Endothelial cell of hepatic sinusoid (primary cell): ENCODE data around the gene MALRD1.

ENCODE experiments used
- in situ Hi-C: cut with HindIII; loops from 2 replicates; pipeline ENCODE4 v1.10.0; 2017; ENCODE audit warnings: low sequenced_read_pairs

MALRD1 gene

GRCh38 chr10:19098803-19099202, 50.2 kb downstream of the MALRD1 start:
- in situ Hi-C loops = no loop called here

DNA sequence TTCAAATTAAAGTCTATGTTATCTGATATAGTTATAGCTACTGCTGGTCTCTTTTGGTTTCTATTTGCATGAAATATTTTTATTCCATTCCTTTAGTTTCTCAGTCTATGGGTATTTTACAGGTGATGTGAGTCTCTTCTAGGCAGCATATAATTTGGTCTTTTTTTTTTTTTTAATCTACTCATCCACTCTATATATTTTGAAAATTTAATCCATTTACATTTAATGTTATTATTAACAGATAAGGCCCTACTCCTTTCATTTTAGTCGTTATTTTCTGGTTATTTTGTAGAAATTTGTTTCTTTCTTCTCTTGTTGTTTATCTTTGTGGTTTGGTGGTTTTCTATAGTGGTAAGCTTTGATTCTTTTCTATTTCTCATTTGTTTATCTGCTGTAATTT, 58.8 kb downstream of the MALRD1 start:
- in situ Hi-C loops = no loop called here

- in situ Hi-C loops = no loop called here
These were observed 63.1 kb downstream of the MALRD1 start for GRCh38 chr10:19111501-19112267.

- in situ Hi-C loops = no loop called here
These were observed 68.8 kb downstream of the MALRD1 start for GRCh38 chr10:19117438-19117837.

GRCh38 chr10:19119191-19119590, 70.6 kb downstream of the MALRD1 start:
- in situ Hi-C loops = no loop called here

GRCh38 chr10:19120381-19120908, 71.8 kb downstream of the MALRD1 start:
- in situ Hi-C loops = no loop called here

DNA sequence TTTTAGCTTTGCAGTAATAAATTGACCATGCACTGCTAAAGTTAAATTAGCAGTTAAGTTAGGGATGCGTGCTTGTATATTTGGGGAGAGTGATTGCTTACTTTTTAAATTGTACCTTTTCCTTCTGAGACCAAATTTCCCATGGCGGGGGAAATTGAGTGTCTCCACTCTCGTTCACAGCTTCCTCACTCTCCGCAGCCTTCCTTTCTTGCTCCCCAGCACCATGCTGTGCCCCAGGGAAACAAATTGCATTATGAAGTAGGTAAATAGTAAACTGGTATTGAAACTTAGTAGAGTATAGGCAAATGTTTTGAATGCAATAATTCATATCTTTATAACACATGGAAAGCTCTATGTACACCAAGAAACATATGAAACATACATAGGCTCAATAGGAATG, 85.4 kb downstream of the MALRD1 start:
- in situ Hi-C loops = no loop called here

DNA sequence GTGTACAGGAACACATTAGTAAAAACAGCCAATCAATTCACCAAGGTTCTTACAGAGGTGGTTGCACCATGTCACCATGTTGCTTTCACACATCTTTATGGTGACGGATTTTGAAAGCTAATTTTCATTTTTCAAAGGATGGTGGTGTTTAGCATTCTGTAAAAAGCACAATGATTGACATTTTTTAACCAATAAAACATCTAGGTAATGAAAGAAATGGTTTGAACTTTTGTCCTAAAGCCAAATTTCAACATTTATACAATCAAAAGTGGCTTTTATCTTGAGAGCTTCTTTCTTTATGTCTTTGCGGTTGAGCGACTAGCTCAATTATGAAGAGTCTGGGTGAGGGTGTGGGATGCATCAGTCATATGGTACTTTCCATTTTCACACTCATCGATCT, 94.4 kb downstream of the MALRD1 start:
- in situ Hi-C loops = no loop called here

DNA sequence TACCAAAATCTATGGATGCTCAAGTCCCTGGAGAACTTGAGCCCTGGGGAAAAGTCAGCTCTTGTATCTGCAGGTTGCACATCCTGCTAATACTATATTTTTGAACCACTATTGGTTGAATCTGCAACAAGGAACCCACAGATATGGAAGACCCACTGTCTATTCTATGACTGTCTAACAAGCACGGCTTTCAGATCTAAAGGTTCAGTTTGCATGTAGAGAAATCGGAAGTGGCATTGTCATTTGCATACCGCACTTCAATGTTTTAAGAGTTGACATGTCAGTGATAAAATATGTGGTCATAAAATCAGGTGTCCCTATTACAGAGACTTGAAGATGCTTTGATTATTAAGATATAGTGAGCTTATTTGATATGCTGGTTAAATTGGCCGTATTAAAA, 95.6 kb downstream of the MALRD1 start:
- in situ Hi-C loops = no loop called here

GRCh38 chr10:19154375-19154774, 105.8 kb downstream of the MALRD1 start:
- in situ Hi-C loops = no loop called here

GRCh38 chr10:19158358-19158757, 109.8 kb downstream of the MALRD1 start:
- in situ Hi-C loops = no loop called here

GRCh38 chr10:19158870-19159269, 110.3 kb downstream of the MALRD1 start:
- in situ Hi-C loops = no loop called here

GRCh38 chr10:19164461-19164860, 115.9 kb downstream of the MALRD1 start:
- in situ Hi-C loops = no loop called here

- in situ Hi-C loops = no loop called here
These were observed 120.0 kb downstream of the MALRD1 start for GRCh38 chr10:19168584-19168983.

- in situ Hi-C loops = no loop called here
These were observed 120.4 kb downstream of the MALRD1 start for GRCh38 chr10:19169041-19169440.

GRCh38 chr10:19169684-19170083, 121.1 kb downstream of the MALRD1 start:
- in situ Hi-C loops = no loop called here

DNA sequence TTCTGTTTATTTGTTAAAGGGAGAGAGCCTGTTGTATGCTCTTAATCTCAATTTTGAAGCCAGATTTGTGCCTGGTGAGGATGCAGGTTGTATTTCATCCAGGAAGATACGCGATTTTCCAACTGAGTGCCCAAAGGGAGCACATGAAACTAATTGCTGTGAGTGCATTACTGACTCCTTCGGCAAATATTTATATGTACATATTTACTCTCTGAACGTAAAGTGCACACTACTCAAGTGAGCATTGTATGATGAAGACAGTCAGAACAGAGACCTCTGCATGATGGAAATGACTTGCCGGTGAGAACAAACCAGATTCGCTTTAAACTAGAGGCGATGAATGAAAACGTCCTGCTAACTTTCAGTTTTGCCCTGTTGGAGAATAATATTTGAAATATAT, 130.1 kb downstream of the MALRD1 start:
- in situ Hi-C loops = no loop called here

DNA sequence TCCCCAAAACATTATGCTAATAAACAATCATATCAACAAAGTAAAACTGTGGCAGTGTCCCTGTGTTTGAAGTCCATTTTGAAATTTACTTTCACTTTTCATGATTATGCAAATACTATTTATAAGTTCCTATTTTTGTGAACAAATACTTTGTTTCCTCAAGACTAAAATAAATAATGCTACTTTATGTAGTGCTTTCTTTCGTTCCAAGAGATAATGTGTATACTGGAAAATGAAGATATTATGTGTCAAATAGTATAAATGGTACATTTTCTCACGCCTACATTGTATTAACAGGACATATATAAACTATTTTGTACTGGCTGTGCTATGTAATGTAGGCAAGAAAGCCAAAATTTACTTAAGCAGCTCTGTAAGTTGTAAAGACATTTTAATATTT, 136.3 kb downstream of the MALRD1 start:
- in situ Hi-C loops = no loop called here

DNA sequence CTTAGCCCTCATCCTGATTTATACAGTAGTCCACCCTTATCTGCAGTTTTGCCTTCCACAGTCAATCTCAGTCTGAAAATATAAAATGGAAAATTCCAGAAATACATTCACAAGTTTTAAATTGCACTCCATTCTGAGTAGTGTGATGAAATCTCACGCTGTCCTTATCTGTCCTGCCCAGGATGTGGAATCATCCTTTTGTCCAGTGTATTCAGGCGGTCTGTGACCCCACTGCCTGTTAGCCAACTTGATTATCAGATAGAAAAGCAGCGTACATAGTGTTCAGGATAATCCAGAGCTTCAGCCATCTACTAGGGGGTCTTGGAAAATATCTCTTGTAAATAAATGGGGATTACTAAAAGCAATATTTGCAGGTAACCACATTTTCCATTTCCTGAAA, 146.3 kb downstream of the MALRD1 start:
- in situ Hi-C loops = no loop called here

DNA sequence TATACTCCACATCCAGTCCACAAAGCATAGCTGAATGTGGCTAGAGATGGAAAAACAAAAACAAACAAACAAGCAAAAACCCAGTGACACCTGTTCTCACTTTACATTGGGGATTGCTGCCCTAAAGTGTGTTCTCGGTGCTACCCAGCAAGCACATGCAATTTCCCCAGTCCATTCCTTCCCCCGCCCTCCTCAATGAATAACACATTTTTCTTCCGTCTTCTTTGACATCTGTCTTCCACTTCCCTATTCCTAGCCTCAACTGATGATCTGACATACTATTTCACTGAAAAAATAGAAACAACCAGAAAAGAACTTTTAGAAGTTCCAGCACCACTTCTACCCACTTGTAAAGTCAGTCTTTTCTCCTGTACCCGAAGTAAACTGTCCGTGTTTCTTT, 147.1 kb downstream of the MALRD1 start:
- in situ Hi-C loops = no loop called here

DNA sequence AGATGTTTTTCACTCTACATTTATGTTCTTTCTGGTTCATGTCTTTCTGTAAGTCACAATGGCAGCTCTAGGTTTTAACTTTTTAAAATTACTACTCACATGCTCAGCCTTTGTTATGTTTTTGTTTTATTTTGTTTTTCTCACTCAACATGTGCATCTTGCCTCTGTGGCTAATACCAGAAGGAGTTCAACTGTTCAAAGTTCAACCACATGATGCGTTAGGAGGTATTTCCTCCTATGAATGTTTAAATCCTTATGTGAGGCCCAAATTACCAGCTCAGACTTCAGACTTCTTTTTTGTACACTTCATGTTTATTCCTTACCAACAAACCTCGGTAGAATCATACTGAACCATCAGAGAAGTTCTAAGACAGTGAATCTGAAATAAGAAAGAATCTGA, 151.6 kb downstream of the MALRD1 start:
- in situ Hi-C loops = no loop called here

GRCh38 chr10:19204246-19204917, 155.8 kb downstream of the MALRD1 start:
- in situ Hi-C loops = no loop called here
